ENCODE measurements around the gene S100G. TPM values are rescaled to one million over a fixed set of nuclear protein-coding genes. Genes with fewer than 3 reads are reported as not detected.

The S100G gene
- total and polyA plus RNA-seq, 2 donors: not detected

DNA sequence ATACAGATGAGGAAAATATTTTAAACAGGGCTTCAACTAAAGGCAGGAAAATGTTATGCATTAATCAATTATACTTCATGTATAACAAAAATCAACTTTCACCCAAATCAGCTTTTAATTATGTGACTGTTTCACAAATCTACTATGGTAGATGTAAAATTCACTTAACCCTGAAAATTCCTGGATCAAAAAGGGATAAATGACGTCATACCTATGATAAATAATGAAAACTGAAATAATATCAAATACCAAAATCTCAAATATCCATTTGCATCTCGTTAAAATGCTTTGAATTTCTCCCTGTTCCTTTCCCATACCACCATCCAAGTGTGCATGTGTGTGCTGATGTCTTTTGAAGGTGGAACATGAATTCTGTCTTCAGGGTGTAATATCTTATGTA, 11.5 kb downstream of the S100G start:
- WGBS: 87% methylated on average over 2 of the region's 2 CpGs
- no peak overlapping the region for H3K4me3 ChIP-seq (ENCODE audit: low read depth, low read length)
- H3K4me1 ChIP-seq (ENCODE audit: insufficient read depth): no peaks in the 10 kb centered on the region
- no peak for DNase-seq (ENCODE audit: extremely low spot score)
- no peak overlapping the region for H3K27ac ChIP-seq (ENCODE audit: low read depth)
- no peaks in the 10 kb centered on the region for H3K36me3 ChIP-seq (ENCODE audit: insufficient read depth)

DNA sequence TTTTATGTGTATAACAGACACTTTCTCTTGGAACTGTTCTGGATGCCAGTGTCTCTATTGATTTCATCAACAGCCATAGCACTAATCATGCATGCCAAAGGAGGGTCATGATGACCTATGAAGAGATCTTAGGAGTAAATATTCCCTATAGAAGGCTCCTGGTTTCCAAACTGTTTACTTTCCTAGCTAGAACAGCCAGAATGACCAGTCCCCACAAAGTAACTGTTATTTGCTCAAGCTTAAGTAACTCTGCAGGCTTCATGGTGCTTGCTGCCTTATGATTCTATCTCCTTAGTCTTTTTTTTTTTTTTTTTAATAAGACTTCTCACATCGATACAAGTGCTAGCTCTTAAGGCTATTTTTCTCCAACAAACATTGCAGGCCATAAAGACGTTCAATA, 12.4 kb downstream of the S100G start:
- Histone ChIP-seq H3K4me1 (ENCODE audit: insufficient read depth) (no peaks in the 10 kb centered on the region), H3K27ac (ENCODE audit: low read depth) (no peak overlapping the region), H3K36me3 (ENCODE audit: insufficient read depth) (no peaks in the 10 kb centered on the region), H3K4me3 (ENCODE audit: low read depth, low read length) (no peak overlapping the region)
- no peak for DNase-seq (ENCODE audit: extremely low spot score)
- WGBS: 86% methylated on average over 2 of the region's 2 CpGs

DNA sequence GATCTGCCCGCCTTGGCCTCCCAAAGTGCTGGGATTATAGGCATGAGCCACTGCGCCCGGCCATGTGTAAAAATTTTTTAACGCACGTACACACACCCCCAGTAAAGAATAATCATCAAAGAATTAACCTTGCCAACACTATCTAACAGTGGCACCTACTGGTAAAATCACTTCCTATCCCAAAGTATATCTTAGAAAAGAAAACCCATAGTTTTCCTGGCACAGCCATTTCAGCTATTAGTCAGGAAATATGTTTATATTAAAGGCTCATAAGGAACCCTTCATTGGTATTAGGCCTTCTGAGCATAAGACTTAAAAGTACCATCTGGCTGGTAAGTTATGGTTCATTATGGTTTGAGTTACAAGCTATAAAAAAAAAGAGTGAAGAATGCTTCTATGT, 14.1 kb downstream of the S100G start:
- no peak for DNase-seq (ENCODE audit: extremely low spot score)
- Histone ChIP-seq H3K4me3 (ENCODE audit: low read depth, low read length) (no peak overlapping the region), H3K4me1 (ENCODE audit: insufficient read depth) (no peaks in the 10 kb centered on the region), H3K36me3 (ENCODE audit: insufficient read depth) (no peaks in the 10 kb centered on the region), H3K27ac (ENCODE audit: low read depth) (no peak overlapping the region)
- WGBS: 82% methylated on average over 5 of the region's 5 CpGs

DNA sequence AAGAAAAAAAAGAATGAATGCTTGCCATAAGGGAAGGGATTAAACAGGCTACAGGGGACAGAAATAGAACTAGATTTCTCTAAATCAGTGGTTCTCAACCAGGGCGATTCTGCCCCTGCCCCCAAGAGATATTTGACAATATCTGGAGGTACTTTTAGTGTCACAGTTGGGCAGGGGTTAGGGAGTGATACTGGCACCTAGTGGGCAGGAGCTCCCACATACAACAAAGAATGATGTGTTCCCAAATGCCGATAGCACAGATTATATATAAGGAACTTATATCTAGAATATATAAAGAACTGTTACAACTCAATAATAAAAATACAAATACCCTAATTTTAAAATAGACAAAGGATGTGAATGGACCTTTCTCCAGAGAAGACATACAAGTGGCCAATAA, 14.7 kb downstream of the S100G start:
- Histone ChIP-seq H3K27ac (ENCODE audit: low read depth) (no peak overlapping the region), H3K36me3 (ENCODE audit: insufficient read depth) (no peaks in the 10 kb centered on the region), H3K4me1 (ENCODE audit: insufficient read depth) (no peaks in the 10 kb centered on the region), H3K4me3 (ENCODE audit: low read depth, low read length) (no peak overlapping the region)
- 77% methylated on average over 2 of the region's 2 CpGs for WGBS
- no peak for DNase-seq (ENCODE audit: extremely low spot score)

DNA sequence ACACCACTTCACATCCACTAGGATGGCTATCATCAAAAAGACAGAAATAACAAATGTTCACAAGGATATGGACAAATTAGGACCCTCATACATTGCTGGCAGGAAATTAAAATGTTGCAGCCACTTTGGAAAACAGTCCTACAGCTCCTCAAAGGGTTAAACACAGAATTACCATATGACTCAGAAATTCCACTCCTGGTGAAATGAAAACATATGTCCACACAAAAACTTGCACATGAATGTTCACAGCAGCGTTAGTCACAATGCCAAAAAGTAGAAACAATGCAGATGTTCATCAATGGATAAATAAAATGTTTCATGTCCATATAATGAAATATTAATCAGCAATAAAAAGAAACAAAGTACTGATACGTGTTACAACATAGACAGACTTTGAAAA, 15.1 kb downstream of the S100G start:
- no peak for DNase-seq (ENCODE audit: extremely low spot score)
- Histone ChIP-seq H3K4me3 (ENCODE audit: low read depth, low read length) (no peak overlapping the region), H3K27ac (ENCODE audit: low read depth) (no peak overlapping the region), H3K36me3 (ENCODE audit: insufficient read depth) (no peaks in the 10 kb centered on the region), H3K4me1 (ENCODE audit: insufficient read depth) (no peaks in the 10 kb centered on the region)
- 37% methylated on average over 2 of the region's 2 CpGs for WGBS

DNA sequence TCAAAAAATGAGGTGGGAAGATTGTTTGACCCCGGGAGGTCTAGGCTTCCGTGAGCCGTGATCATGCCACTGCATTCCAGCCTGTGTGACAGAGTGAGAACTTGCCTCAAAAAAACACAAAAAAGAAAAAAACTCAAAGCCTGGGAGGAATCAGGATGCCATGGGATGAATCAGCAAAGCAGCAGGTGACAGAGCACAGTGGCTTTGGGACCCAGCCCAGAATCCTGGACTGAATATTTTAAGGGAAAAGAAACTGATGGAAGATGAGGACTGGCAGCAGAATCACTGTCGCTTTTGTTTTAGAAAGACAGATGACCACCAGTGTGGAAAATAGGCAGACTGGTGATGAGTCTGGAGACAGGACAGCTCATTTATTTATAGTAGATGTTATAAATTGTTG, 16.6 kb downstream of the S100G start:
- H3K27ac ChIP-seq (ENCODE audit: low read depth): no peak overlapping the region
- no peak overlapping the region for H3K4me3 ChIP-seq (ENCODE audit: low read depth, low read length)
- DNase-seq (ENCODE audit: extremely low spot score): no peak
- 86% methylated on average over 4 of the region's 4 CpGs for WGBS
- peaks cover 2% of the 10 kb centered on the region for H3K36me3 ChIP-seq (ENCODE audit: insufficient read depth)
- H3K4me1 ChIP-seq (ENCODE audit: insufficient read depth): no peaks in the 10 kb centered on the region

DNA sequence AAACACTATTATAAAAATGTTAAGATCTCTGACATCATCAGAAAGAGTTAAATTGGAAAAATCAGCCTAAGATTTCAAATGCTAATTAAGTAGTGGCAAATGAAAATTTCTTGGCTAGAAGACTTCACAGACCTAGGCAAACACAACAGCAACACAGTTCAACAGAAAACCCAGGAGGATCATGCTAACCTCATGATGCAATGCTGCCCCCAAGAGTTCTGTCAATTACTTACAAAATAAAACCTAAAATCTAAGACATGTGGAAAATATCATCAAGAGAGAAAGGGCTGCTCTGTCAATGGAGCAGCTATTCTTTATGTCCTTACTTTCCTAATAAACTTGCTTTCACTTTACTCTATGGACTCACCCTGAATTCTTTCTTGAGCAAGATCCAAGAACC, 21.0 kb downstream of the S100G start:
- peaks cover 2% of the 10 kb centered on the region for H3K36me3 ChIP-seq (ENCODE audit: insufficient read depth)
- no peak for DNase-seq (ENCODE audit: extremely low spot score)
- H3K4me3 ChIP-seq (ENCODE audit: low read depth, low read length): no peak overlapping the region
- H3K4me1 ChIP-seq (ENCODE audit: insufficient read depth): no peaks in the 10 kb centered on the region
- no peak overlapping the region for H3K27ac ChIP-seq (ENCODE audit: low read depth)

DNA sequence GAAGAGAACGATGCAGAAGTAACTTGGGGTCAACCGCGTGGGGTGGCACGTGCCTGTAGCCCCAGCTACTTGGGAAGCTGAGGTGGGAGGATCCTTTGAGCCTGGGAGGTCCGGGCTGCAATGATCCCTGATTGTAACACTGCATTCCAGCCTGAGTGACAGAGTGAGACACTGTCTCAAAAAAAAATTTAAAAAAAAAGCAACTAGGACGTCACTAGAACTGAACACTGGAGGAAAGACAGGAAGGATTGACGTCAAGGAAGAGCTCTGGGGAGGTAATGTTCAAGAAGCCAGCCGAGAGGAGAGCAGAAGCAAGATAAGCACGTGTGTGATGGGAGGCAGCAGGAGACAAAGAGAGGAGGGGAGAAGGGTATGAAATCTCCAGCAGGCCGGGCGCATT, 28.7 kb downstream of the S100G start:
- Histone ChIP-seq H3K36me3 (ENCODE audit: insufficient read depth) (no peaks in the 10 kb centered on the region), H3K4me3 (ENCODE audit: low read depth, low read length) (no peak overlapping the region), H3K27ac (ENCODE audit: low read depth) (no peak overlapping the region), H3K4me1 (ENCODE audit: insufficient read depth) (no peaks in the 10 kb centered on the region)
- DNase-seq (ENCODE audit: extremely low spot score): no peak
- WGBS: 82% methylated on average over 11 of the region's 11 CpGs

DNA sequence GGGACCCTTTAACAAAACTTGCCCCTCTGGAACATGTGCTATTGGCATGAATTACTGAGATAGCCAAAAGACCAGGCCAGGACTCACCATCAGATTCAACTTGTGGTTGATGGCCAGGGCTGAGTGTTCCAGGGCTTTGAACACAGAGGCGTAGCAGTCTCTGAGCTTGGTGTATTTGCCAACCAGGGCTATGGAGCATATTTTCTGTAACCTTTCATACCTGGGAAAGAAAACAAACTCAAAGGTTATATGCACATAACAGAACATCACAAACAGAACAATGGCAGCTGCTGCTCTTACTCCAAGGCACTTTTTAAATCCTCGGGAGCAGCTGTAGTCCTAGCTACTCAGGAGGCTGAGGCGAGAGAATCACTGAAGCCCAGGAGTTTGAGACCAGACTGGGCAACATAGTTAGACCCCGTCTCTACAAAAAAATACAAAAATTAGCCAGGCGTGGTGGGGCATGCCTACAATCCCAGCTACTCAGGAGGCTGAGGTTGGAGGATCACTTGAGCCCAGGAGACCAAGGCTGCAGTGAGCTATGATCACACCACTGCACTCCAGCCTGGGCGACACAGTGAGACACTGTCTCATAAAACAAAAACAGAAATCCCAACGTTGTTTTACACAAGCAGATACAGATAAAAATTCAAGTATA, 33.2 kb downstream of the S100G start:
- Histone ChIP-seq H3K27ac (ENCODE audit: low read depth) (no peak overlapping the region), H3K4me1 (ENCODE audit: insufficient read depth) (no peaks in the 10 kb centered on the region), H3K36me3 (ENCODE audit: insufficient read depth) (no peaks in the 10 kb centered on the region), H3K4me3 (ENCODE audit: low read depth, low read length) (no peak overlapping the region)
- WGBS: 92% methylated on average over 7 of the region's 7 CpGs
- DNase-seq (ENCODE audit: extremely low spot score): no peak

DNA sequence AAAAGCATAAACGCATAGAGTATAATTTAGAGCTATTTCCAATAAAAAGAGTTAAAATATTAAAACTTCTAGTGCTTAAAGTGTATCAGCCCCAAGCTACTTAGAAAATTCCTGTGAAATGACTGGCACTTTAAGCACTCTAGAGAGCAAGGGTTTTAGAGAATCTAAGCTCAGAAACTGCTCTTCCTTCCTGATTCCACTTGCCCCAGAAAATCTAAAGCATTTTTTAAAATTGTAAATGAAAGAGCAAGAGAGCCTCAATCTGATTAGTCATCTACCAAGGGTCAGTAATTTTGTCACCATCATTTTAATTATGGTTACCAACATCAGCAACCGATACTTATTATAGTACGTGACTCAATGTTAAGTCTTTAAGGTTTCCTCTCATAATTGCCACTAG, 37.6 kb downstream of the S100G start:
- DNase-seq (ENCODE audit: extremely low spot score): no peak
- H3K36me3 ChIP-seq (ENCODE audit: insufficient read depth): no peaks in the 10 kb centered on the region
- no peak overlapping the region for H3K4me3 ChIP-seq (ENCODE audit: low read depth, low read length)
- 97% methylated on average over 3 of the region's 3 CpGs for WGBS
- no peaks in the 10 kb centered on the region for H3K4me1 ChIP-seq (ENCODE audit: insufficient read depth)
- no peak overlapping the region for H3K27ac ChIP-seq (ENCODE audit: low read depth)

DNA sequence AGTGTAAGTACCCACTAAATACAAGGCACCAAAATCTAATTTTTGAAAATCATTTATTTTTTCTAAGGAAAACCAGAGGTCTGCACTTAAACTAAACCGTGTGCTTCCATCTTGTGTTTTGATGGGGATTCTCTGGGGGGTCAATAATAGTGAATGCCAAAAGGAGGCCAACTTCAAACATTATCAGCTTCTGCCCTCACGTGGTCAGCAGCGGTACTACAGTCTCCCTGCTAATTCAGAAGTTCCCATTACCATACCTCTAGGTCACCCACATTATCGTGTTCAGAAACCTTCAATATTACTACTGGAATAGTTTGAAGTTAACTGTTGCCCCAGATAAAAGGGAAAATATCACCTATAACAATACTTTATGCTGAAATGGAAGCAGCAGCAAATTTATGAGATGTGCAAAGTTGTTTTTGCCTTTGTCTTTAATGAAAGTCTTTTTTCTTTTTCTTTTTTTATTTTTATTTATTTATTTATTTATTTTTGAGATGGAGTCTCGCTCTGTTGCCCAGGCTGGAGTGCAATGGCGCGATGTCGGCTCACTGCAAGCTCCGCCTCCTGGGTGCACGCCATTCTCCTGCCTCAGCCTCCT, 45.2 kb downstream of the S100G start:
- no peak overlapping the region for H3K4me3 ChIP-seq (ENCODE audit: low read depth, low read length)
- no peak overlapping the region for H3K27ac ChIP-seq (ENCODE audit: low read depth)
- no peak for DNase-seq (ENCODE audit: extremely low spot score)
- WGBS: 46% methylated on average over 10 of the region's 10 CpGs
- H3K4me1 ChIP-seq (ENCODE audit: insufficient read depth): no peaks in the 10 kb centered on the region
- no peaks in the 10 kb centered on the region for H3K36me3 ChIP-seq (ENCODE audit: insufficient read depth)

DNA sequence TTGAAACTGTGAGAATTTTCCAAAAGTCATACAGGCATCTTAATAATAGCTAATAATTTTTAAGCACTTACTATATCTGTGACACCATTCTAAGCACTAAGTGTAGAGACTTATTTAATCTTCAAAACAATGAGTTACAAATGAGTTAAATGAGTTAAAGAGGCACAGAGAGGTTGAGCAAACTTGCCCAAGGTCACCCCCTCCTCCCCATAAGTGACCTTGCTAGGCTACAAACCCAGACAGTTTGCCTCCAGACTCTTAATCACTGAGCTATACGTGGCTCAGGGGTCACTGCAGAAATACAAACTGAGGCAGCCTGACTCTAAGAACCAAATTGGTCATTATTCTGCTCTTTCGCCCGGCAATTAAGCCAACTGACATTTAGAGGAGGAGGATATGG, 47.0 kb downstream of the S100G start:
- Histone ChIP-seq H3K36me3 (ENCODE audit: insufficient read depth) (no peaks in the 10 kb centered on the region), H3K4me1 (ENCODE audit: insufficient read depth) (no peaks in the 10 kb centered on the region), H3K27ac (ENCODE audit: low read depth) (no peak overlapping the region), H3K4me3 (ENCODE audit: low read depth, low read length) (no peak overlapping the region)
- DNase-seq (ENCODE audit: extremely low spot score): no peak
- WGBS: 79% methylated on average over 3 of the region's 3 CpGs

DNA sequence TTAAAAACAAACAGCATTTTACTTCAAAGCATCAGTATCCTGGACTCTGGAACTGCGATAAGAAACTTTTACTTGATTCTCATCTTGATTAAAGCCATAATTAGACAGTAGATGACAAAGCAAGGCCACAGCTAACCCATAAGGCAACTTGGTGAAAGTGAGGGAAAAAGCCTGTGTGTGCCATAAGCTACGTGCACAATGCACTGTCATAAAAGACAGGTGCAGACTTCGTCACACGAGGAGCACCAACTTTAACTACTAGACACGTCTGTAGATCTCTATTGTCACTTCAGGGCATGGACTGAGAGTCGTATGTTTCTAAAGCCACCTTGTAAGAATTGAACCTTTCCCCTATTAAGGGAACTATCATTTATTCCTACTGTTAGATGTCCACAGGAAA, 49.4 kb downstream of the S100G start:
- no peak overlapping the region for H3K27ac ChIP-seq (ENCODE audit: low read depth)
- no peaks in the 10 kb centered on the region for H3K36me3 ChIP-seq (ENCODE audit: insufficient read depth)
- WGBS: 89% methylated on average over 6 of the region's 6 CpGs
- no peak for DNase-seq (ENCODE audit: extremely low spot score)
- H3K4me3 ChIP-seq (ENCODE audit: low read depth, low read length): no peak overlapping the region
- H3K4me1 ChIP-seq (ENCODE audit: insufficient read depth): no peaks in the 10 kb centered on the region

DNA sequence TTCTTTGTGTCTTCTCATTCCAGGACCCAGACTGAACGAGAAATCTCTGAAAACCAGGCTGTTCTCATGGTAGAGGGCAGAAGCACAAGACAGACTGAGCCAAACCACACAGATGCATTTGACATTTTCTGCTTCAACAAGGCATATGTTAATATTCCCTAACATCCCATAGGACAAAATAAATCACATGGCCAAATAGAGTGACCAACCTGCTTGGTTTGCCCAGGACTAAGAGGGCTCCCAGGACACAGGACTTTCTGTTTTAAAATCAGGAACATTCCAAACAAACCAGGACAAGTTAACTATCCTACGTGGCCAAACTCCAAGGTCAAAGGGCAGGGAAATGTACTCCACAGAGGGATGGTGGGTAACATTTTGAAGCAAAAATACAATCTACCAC, 50.8 kb downstream of the S100G start:
- Histone ChIP-seq H3K36me3 (ENCODE audit: insufficient read depth) (no peaks in the 10 kb centered on the region), H3K4me1 (ENCODE audit: insufficient read depth) (no peaks in the 10 kb centered on the region), H3K4me3 (ENCODE audit: low read depth, low read length) (no peak overlapping the region), H3K27ac (ENCODE audit: low read depth) (no peak overlapping the region)
- 82% methylated on average over 2 of the region's 2 CpGs for WGBS
- no peak for DNase-seq (ENCODE audit: extremely low spot score)

Data from urinary bladder (tissue), 4 donors.